ENCODE results near the gene DPY19L1. TPM values are rescaled to one million over a fixed set of nuclear protein-coding genes. Genes with fewer than 3 reads are reported as not detected.
"Not testable (repeated sequence)": the region's sequence is repeated elsewhere in the genome, so short reads cannot be mapped to it uniquely, and the experiment has no call there.

The DPY19L1 gene
- total and polyA plus RNA-seq, 2 donors (not counting 3 experiments of a cell fraction or from before 2014, with no cell fraction given) = 30.9 to 53.1 TPM

DNA sequence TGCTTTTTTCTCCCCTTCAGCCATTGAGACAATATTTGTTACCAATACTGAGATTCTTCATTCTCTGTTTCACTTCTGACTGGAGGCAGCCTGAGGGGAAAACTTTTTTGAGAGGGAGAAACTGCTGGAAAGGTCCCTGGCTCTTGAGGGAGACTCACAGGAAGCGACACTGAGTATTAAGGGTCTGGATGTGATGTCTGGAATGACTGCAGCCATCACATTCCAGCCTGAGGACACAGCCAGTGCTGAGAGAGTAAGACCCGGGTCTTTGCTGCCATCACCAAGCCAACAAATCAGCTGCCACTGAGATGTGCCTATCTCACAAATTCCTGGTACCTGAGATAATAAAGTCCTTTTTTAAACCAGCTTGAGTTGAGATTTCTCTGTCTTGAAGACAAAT lies 157.4 kb downstream of the DPY19L1 start:
- Histone ChIP-seq H3K9me3 (replicated peaks; ENCODE audit: control insufficient read depth, insufficient read depth, low read length) (no peaks in the 10 kb centered on the region), H3K4me3 (replicated peaks in 1 of 3; ENCODE audit: insufficient read depth in 1 of 3, low read depth in 1 of 3, low read length in 3 of 3) (no peak overlapping the region), H3K27ac (ENCODE audit: insufficient read depth, low read depth, low read length) (no peak overlapping the region), H3K4me2 (ENCODE audit: insufficient read depth, low read length) (no peak overlapping the region), H3K9ac (replicated peaks; ENCODE audit: extremely low read depth, insufficient read depth, low read length) (no peak overlapping the region), H3K9me1 (replicated peaks; ENCODE audit: control insufficient read depth, extremely low read depth, insufficient read depth, low read length) (no peaks in the 10 kb centered on the region), H3K4me1 (ENCODE audit: control insufficient read depth, extremely low read depth, insufficient read depth, low read length) (no peaks in the 10 kb centered on the region), H3K79me2 (ENCODE audit: control insufficient read depth, insufficient read depth, low read length) (no peaks in the 10 kb centered on the region), H3K27me3 (ENCODE audit: control insufficient read depth in 2 of 2, insufficient read depth in 2 of 2, low read length in 2 of 2) (no peaks in the 10 kb centered on the region), H3K36me3 (ENCODE audit: control insufficient read depth in 2 of 2, extremely low read depth in 1 of 2, insufficient read depth in 2 of 2, low read length in 2 of 2) (no peaks in the 10 kb centered on the region), H2AFZ (ENCODE audit: low read depth, low read length) (no peak overlapping the region), H4K20me1 (replicated peaks; ENCODE audit: control insufficient read depth, extremely low read depth, insufficient read depth, low read length) (no peaks in the 10 kb centered on the region)
- POLR2A ChIA-PET = no interaction called here
- BruUV-seq (replicated peaks) = no TSS peak
- no peak for FAIRE-seq
- CTCF ChIA-PET = no interaction called here
- intact Hi-C loops (cut with micrococcal nuclease) (no loop called here), dilution Hi-C loops (cut with MboI; ENCODE audit: extremely low pct_ligation_motif_present, low sequenced_read_pairs) (no loop called here)
- no peak for DNase-seq (ENCODE audit: low read depth, low spot score)
- TF ChIP-seq JUN (IDR thresholded peaks at IDR 0.05; ENCODE audit: borderline replicate concordance, insufficient read depth, insufficient read length, low read depth) (no peak), MYC (IDR thresholded peaks at IDR 0.05; ENCODE audit: low read depth, low read length) (no peak), EZH2 (IDR thresholded peaks at IDR 0.05; ENCODE audit: borderline replicate concordance, low read depth, low read length, severe bottlenecking) (no peak)

DNA sequence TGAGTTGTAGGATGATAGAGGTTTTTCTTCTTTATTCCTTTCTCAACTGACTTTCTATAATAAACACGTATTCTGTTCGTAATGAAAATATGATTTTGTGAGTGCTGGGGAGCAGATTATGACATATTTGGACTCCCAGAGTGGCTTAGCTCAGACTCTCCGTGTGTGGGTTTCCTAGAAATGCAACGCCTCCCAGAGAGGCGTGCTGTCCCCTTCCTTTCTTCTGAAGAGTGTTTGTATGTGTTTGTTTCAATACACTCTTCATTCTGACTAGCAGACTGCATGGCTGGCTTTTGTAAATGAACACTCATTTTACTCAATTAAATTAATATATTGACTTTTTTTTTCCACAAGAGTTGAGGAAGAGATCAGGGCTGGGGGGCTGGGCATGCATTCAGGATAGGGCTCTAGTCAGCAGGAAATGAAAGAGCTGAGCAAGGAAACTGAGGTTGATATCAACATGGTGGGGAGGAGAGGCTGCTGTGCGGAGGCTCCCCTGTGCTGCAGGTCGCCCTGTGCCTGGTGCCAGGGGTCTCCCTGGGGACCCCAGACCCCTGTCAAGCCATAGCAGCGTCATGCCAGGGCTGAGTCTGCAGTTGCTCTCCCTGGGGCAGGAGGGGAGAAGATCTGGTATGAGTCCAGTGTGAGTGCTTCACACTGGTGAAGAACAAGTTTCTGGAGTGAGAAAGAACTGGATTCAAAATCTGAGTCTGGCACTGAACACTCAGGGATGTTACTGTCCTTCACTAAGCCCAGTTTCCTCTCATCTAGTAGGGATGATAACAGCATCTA lies 158.1 kb downstream of the DPY19L1 start:
- dilution Hi-C loops (cut with MboI; ENCODE audit: extremely low pct_ligation_motif_present, low sequenced_read_pairs); H3K27me3 ChIP-seq (ENCODE audit: control insufficient read depth in 2 of 2, insufficient read depth in 2 of 2, low read length in 2 of 2); intact Hi-C loops (cut with micrococcal nuclease); H3K4me3 ChIP-seq (replicated peaks in 1 of 3; ENCODE audit: insufficient read depth in 1 of 3, low read depth in 1 of 3, low read length in 3 of 3); H3K27ac ChIP-seq (ENCODE audit: insufficient read depth, low read depth, low read length); H4K20me1 ChIP-seq (replicated peaks; ENCODE audit: control insufficient read depth, extremely low read depth, insufficient read depth, low read length); H3K36me3 ChIP-seq (ENCODE audit: control insufficient read depth in 2 of 2, extremely low read depth in 1 of 2, insufficient read depth in 2 of 2, low read length in 2 of 2); H2AFZ ChIP-seq (ENCODE audit: low read depth, low read length); BruUV-seq (replicated peaks); H3K4me2 ChIP-seq (ENCODE audit: insufficient read depth, low read length); FAIRE-seq; CTCF ChIA-PET; DNase-seq (ENCODE audit: low read depth, low spot score); H3K9ac ChIP-seq (replicated peaks; ENCODE audit: extremely low read depth, insufficient read depth, low read length); H3K9me1 ChIP-seq (replicated peaks; ENCODE audit: control insufficient read depth, extremely low read depth, insufficient read depth, low read length); POLR2A ChIA-PET; H3K4me1 ChIP-seq (ENCODE audit: control insufficient read depth, extremely low read depth, insufficient read depth, low read length); H3K79me2 ChIP-seq (ENCODE audit: control insufficient read depth, insufficient read depth, low read length); H3K9me3 ChIP-seq (replicated peaks; ENCODE audit: control insufficient read depth, insufficient read depth, low read length): not testable (repeated sequence)

MicroRNAs encoded within 50 kb of the gene (microRNA counts, 767-probe panel; counts per million panel counts)
- 723 counts per million, percentile 96 among the panel's probes with 10 or more counts for microRNA hsa-miR-548n

Small RNAs within 50 kb of the gene (microRNA-seq; reads per million reads assigned to microRNA genes)
- 3.5 reads per million for gene MIR548N (ENCODE audit: borderline number of aligned reads, borderline replicate concordance)

Small RNAs within 50 kb of the gene (small RNA-seq; reads per million reads assigned to genes)
- not detected for gene MIR548N (ENCODE audit: insufficient read depth, insufficient read length, low read depth, low replicate concordance)
- gene RF00322 (ENCODE audit: insufficient read depth, insufficient read length, low read depth, low replicate concordance) = not detected

Other genes with a start within 250 kb of the DPY19L1 start
- not detected in 2 replicates for gene TBX20, start 216.6 kb upstream of the DPY19L1 start, total RNA-seq
- gene TBX20, start 216.6 kb upstream of the DPY19L1 start, polyA plus RNA-seq = not detected in 2 replicates